H1 (cell line): ENCODE results near the gene FITM1.

Experiments used
- KDM1A ChIP-seq: fragments of 200-600, 300-600 bp; sonication (generic); IDR thresholded peaks from 2 replicates; pipeline ENCODE4 v1.7.1; 2016; ENCODE audit warnings: mild to moderate bottlenecking, low read length, borderline replicate concordance
- POLR2AphosphoS5 ChIP-seq: IDR thresholded peaks from 2 replicates; pipeline ENCODE4 v1.6.1; 2011; ENCODE audit warnings: low read depth, low read length
- SRF ChIP-seq: IDR thresholded peaks from 2 replicates; pipeline ENCODE4 v1.6.1; 2011; ENCODE audit warnings: mild to moderate bottlenecking, low read depth, low read length, moderate library complexity

GRCh38 chr14:24098927-24099813, 31.3 kb upstream of the FITM1 start:
- TF ChIP-seq SRF (no peak), KDM1A (no peak), POLR2AphosphoS5 (no peak)
